Measurements from ENCODE around the gene MS4A4E. TPM values are rescaled to one million over a fixed set of nuclear protein-coding genes. Genes with fewer than 3 reads are reported as not detected.

Gene MS4A4E
- total RNA-seq, 1 experiment from 2014 or later, result 0.42 TPM

DNA sequence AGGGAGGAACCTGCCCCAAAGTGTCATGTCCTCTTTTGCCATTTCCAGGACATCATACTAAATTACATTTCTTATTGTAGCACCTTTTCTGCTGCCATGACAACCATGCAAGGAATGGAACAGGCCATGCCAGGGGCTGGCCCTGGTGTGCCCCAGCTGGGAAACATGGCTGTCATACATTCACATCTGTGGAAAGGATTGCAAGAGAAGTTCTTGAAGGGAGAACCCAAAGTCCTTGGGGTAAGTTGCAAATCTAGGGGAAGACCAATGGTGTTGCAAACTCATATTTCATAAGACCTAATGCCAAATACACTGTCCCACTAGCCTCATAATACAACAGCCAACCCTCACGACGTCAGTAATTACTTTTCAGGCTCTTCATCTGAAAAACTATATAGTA, 49.2 kb upstream of the MS4A4E start:
- H3K9me3 Mint-ChIP-seq, result peaks cover 29 to 30% of the 10 kb centered on the region in 2 experiments
- Histone ChIP-seq H3K4me2 (ENCODE audit: insufficient read depth, insufficient read length, low read length) (no peak overlapping the region), H4K8ac (replicated peaks; ENCODE audit: insufficient read length, low read depth, low read length) (no peak overlapping the region), H2BK20ac (ENCODE audit: low read depth, low read length, poor library complexity, severe bottlenecking) (no peak overlapping the region), H4K5ac (ENCODE audit: insufficient read length, low read depth, low read length) (no peak overlapping the region), H3T11ph (ENCODE audit: low read length) (no peak overlapping the region), H3K9ac (ENCODE audit: extremely low read depth, insufficient read length, low read length) (no peak overlapping the region), H3K23me2 (ENCODE audit: insufficient read length, low read depth, low read length, poor library complexity, severe bottlenecking) (no peaks in the 10 kb centered on the region), H3K18ac (ENCODE audit: insufficient read length, low read depth, low read length) (no peak overlapping the region), H2BK12ac (ENCODE audit: insufficient read length, low read depth, low read length) (no peak overlapping the region), H3K23ac (ENCODE audit: insufficient read length, low read depth, low read length) (no peak overlapping the region), H4K20me1 (ENCODE audit: control insufficient read depth, insufficient read depth, insufficient read length) (no peaks in the 10 kb centered on the region), H3K27ac (ENCODE audit: insufficient read length, low read depth, low read length) (no peak overlapping the region), H3K56ac (ENCODE audit: insufficient read length, low read depth, low read length) (no peak overlapping the region), H4K91ac (ENCODE audit: insufficient read length, low read depth, low read length) (no peak overlapping the region), H2BK120ac (ENCODE audit: low read depth, low read length, poor library complexity, severe bottlenecking) (no peak overlapping the region), H3K4me1 (ENCODE audit: insufficient read depth, low read length) (no peaks in the 10 kb centered on the region), H3K4ac (ENCODE audit: low read depth, low read length) (no peak overlapping the region), H3K79me1 (ENCODE audit: insufficient read depth, low read depth, low read length, poor library complexity, severe bottlenecking) (no peaks in the 10 kb centered on the region), H2AK5ac (ENCODE audit: insufficient read length, low read length) (no peak overlapping the region), H2BK15ac (ENCODE audit: low read depth, low read length) (no peak overlapping the region), H3K9me3 (ENCODE audit: control insufficient read depth, low read depth, low read length) (peaks cover 10% of the 10 kb centered on the region), H2AFZ (ENCODE audit: low read length) (no peak overlapping the region), H3K79me2 (ENCODE audit: insufficient read depth, low read length) (no peaks in the 10 kb centered on the region), H2BK5ac (ENCODE audit: insufficient read length, low read length) (no peak overlapping the region), H3K27me3 (ENCODE audit: insufficient read depth, low read length) (no peaks in the 10 kb centered on the region), H3K14ac (ENCODE audit: insufficient read depth, low read length) (no peak overlapping the region)
- TF ChIP-seq, protein P1, sequence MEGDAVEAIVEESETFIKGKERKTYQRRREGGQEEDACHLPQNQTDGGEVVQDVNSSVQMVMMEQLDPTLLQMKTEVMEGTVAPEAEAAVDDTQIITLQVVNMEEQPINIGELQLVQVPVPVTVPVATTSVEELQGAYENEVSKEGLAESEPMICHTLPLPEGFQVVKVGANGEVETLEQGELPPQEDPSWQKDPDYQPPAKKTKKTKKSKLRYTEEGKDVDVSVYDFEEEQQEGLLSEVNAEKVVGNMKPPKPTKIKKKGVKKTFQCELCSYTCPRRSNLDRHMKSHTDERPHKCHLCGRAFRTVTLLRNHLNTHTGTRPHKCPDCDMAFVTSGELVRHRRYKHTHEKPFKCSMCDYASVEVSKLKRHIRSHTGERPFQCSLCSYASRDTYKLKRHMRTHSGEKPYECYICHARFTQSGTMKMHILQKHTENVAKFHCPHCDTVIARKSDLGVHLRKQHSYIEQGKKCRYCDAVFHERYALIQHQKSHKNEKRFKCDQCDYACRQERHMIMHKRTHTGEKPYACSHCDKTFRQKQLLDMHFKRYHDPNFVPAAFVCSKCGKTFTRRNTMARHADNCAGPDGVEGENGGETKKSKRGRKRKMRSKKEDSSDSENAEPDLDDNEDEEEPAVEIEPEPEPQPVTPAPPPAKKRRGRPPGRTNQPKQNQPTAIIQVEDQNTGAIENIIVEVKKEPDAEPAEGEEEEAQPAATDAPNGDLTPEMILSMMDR (conservative IDR thresholded peaks at IDR 0.05), result no peak
- peaks cover 4% of the 10 kb centered on the region; the same call in 1 of the 2 replicates for H3K27me3 Mint-ChIP-seq (ENCODE audit: low read depth)
- no peaks in the 10 kb centered on the region for H3K4me1 Mint-ChIP-seq
- no peak for DNase-seq
- WGBS (ENCODE audit: extremely low coverage, insufficient read length, low lambda C conversion rate), result no CpG with 5 or more reads among the region's 2 CpGs
- peaks cover 5 to 17% (median 16%) of the 10 kb centered on the region in 3 experiments; a peak in 6 of 7 replicates for H3K36me3 Mint-ChIP-seq (ENCODE audit: insufficient read depth in 1 of 3, low read depth in 3 of 3)
- no peak overlapping the region for H3K27ac Mint-ChIP-seq
- H3K4me3 Mint-ChIP-seq, result no peak overlapping the region

Measured in H9 (cell line).